Stimulated activated CD8-positive, alpha-beta memory T cell treated with anti-CD3 and anti-CD28 coated beads, Interleukin-12 subunit alpha, Interleukin-12 subunit beta, amount 100 ng/mL, for 24 hours (primary cell): Measurements from ENCODE around the gene MRC2.
"Not testable (repeated sequence)": the region's sequence is repeated elsewhere in the genome, so short reads cannot be mapped to it uniquely, and the experiment has no call there.

Experiments used
- DNase-seq: peaks from one replicate; pipeline ENCODE4 v3.0.0-alpha.2; 2020; ENCODE audit errors: extremely low read depth

The MRC2 gene

GRCh38 chr17:62611728-62612127 is 15.7 kb upstream of the MRC2 start:
- DNase-seq, result no peak

- DNase-seq, result not testable (repeated sequence)
Observed at GRCh38 chr17:62612289-62612688, 15.2 kb upstream of the MRC2 start.

- DNase-seq, result not testable (repeated sequence)
Observed at GRCh38 chr17:62613095-62613494, 14.4 kb upstream of the MRC2 start.

- no peak for DNase-seq
Observed at GRCh38 chr17:62614142-62614541, 13.3 kb upstream of the MRC2 start.

- no peak for DNase-seq
Observed at GRCh38 chr17:62615503-62615902, 12.0 kb upstream of the MRC2 start.

- DNase-seq, result no peak
Observed at GRCh38 chr17:62616993-62617893, 10.2 kb upstream of the MRC2 start.

- no peak for DNase-seq
Observed at GRCh38 chr17:62617894-62618472, 9.5 kb upstream of the MRC2 start.

- DNase-seq, result no peak
Observed at GRCh38 chr17:62618647-62619416, 8.6 kb upstream of the MRC2 start.

- no peak for DNase-seq
Observed at GRCh38 chr17:62619417-62620155, 7.9 kb upstream of the MRC2 start.

- DNase-seq, result no peak
Observed at GRCh38 chr17:62621223-62621622, 6.2 kb upstream of the MRC2 start.

GRCh38 chr17:62625184-62625869 is 2.1 kb upstream of the MRC2 start:
- DNase-seq, result no peak

GRCh38 chr17:62625870-62626200 is 1.6 kb upstream of the MRC2 start:
- DNase-seq, result no peak

GRCh38 chr17:62626719-62627218 is 701 bp upstream of the MRC2 start:
- no peak for DNase-seq

GRCh38 chr17:62627904-62628633 is 599 bp downstream of the MRC2 start:
- DNase-seq, result no peak

GRCh38 chr17:62628831-62629555 is 1.5 kb downstream of the MRC2 start:
- DNase-seq, result no peak

GRCh38 chr17:62629556-62630364 is 2.3 kb downstream of the MRC2 start:
- DNase-seq, result no peak

- DNase-seq, result no peak
Observed at GRCh38 chr17:62630365-62631085, 3.1 kb downstream of the MRC2 start.
